Smooth muscle cell (in vitro differentiated cells): Measurements from ENCODE around the gene NIN. TPM values are rescaled to one million over a fixed set of nuclear protein-coding genes. Genes with fewer than 3 reads are reported as not detected.
"Not testable (repeated sequence)": the region's sequence is repeated elsewhere in the genome, so short reads cannot be mapped to it uniquely, and the experiment has no call there.

Experiments
- DNase-seq: peaks from one replicate; lab custom pipeline; 2025; ENCODE audit not compliant: unreplicated experiment; lab: John Stamatoyannopoulos, UW
- H2AFZ ChIP-seq: fragments of 200-600 bp; sonication (generic); 2 replicates; pipeline ENCODE4 v1.6.0; 2016; ENCODE audit warnings: antibody characterized with exemption, low read depth, mild to moderate bottlenecking
- H3F3A ChIP-seq: fragments of 200-600 bp; sonication (generic); 2 replicates; pipeline ENCODE4 v1.6.0; 2017; ENCODE audit warnings: antibody characterized with exemption, low read depth
- H3K27ac ChIP-seq: fragments of 200-600 bp; sonication (generic); 2 replicates; pipeline ENCODE4 v1.5.1; 2016; ENCODE audit warnings: low read depth, mild to moderate bottlenecking
- H3K27me3 ChIP-seq: fragments of 200-600 bp; sonication (generic); 2 replicates; pipeline ENCODE4 v1.6.1; 2016; ENCODE audit warnings: low read depth, mild to moderate bottlenecking
- H3K36me3 ChIP-seq: fragments of 200-600 bp; sonication (generic); 2 replicates; pipeline ENCODE4 v1.5.1; 2016; ENCODE audit warnings: low read depth
- H3K4me1 ChIP-seq: fragments of 200-600 bp; sonication (generic); 2 replicates; pipeline ENCODE4 v1.5.1; 2016; ENCODE audit warnings: low read depth
- H3K4me2 ChIP-seq: fragments of 200-600 bp; sonication (generic); 2 replicates; pipeline ENCODE4 v1.6.0; 2016; ENCODE audit warnings: mild to moderate bottlenecking
- H3K4me3 ChIP-seq: fragments of 200-600 bp; sonication (generic); 2 replicates; pipeline ENCODE4 v1.5.1; 2016; ENCODE audit warnings: mild to moderate bottlenecking
- H3K79me2 ChIP-seq: fragments of 200-600 bp; sonication (generic); 2 replicates; pipeline ENCODE4 v1.6.0; 2016; ENCODE audit warnings: low read depth, mild to moderate bottlenecking
- H3K9ac ChIP-seq: fragments of 200-600 bp; sonication (generic); 2 replicates; pipeline ENCODE4 v1.6.0; 2016; ENCODE audit warnings: low read depth
- H3K9me3 ChIP-seq: fragments of 200-600 bp; sonication (generic); replicated peaks from 2 replicates; pipeline ENCODE4 v1.5.1; 2016; ENCODE audit warnings: low read depth
- H4K20me1 ChIP-seq: fragments of 200-600 bp; sonication (generic); 2 replicates; pipeline ENCODE4 v1.6.0; 2016; ENCODE audit warnings: low read depth
- CTCF ChIP-seq: fragments of 200-600 bp; sonication (generic); IDR thresholded peaks from 2 replicates; pipeline ENCODE4 v1.5.1; 2017; ENCODE audit warnings: borderline replicate concordance, mild to moderate bottlenecking, antibody characterized with exemption; ENCODE audit not compliant: insufficient read depth, poor library complexity, severe bottlenecking
- WGBS: methylation state at CpG from one replicate; pipeline ENCODE4 v1.1.7; 2016; ENCODE audit warnings: low lambda C conversion rate; 5-methylcytosine and 5-hydroxymethylcytosine counted together
- polyA plus RNA-seq: library from polyadenylated mRNA; unstranded; fragments of >200 nt; fragmentation: Nextera tagmentation; extraction: Ambion mirVana; gene quantifications from 2 replicates; pipeline ENCODE4 v1.2.1, GENCODE V29; 2016
- total RNA-seq: library from RNA; depleted of rRNA; stranded (reverse); fragments of >200 nt; gene quantifications from 2 replicates; pipeline ENCODE4 v1.2.3, GENCODE V29; 2014

Gene NIN
- total and polyA plus RNA-seq, 2 experiments from 2014 or later = 7.5 to 14.9 TPM

- Histone ChIP-seq H3K79me2 (peaks cover 53% of the 10 kb centered on the region), H3K27me3 (no peaks in the 10 kb centered on the region), H3F3A (peaks cover 8% of the 10 kb centered on the region), H3K4me3 (no peak overlapping the region), H3K36me3 (no peaks in the 10 kb centered on the region), H3K4me2 (no peak overlapping the region), H3K9me3 (no peaks in the 10 kb centered on the region), H4K20me1 (peaks cover 56% of the 10 kb centered on the region), H3K27ac (no peak overlapping the region), H2AFZ (no peak overlapping the region), H3K4me1 (peaks cover 11% of the 10 kb centered on the region), H3K9ac (no peak overlapping the region)
- no peak for TF ChIP-seq CTCF
- no peak for DNase-seq
- 84% methylated on average over 13 of the region's 13 CpGs for WGBS
These were observed 9.2 kb downstream of the NIN start for GRCh38 chr14:50821510-50822464.

- Histone ChIP-seq H3K4me3 (no peak overlapping the region), H3K79me2 (peaks cover 46% of the 10 kb centered on the region), H3K27ac (no peak overlapping the region), H2AFZ (no peak overlapping the region), H3K4me2 (no peak overlapping the region), H3K9me3 (no peaks in the 10 kb centered on the region), H3F3A (peaks cover 12% of the 10 kb centered on the region), H3K36me3 (no peaks in the 10 kb centered on the region), H3K9ac (no peak overlapping the region), H3K27me3 (no peaks in the 10 kb centered on the region), H3K4me1 (peaks cover 11% of the 10 kb centered on the region), H4K20me1 (peaks cover 48% of the 10 kb centered on the region)
- DNase-seq = no peak
- WGBS = 87% methylated on average over 3 of the region's 3 CpGs
- no peak for TF ChIP-seq CTCF
These were observed 10.0 kb downstream of the NIN start for GRCh38 chr14:50820786-50821509.

DNA sequence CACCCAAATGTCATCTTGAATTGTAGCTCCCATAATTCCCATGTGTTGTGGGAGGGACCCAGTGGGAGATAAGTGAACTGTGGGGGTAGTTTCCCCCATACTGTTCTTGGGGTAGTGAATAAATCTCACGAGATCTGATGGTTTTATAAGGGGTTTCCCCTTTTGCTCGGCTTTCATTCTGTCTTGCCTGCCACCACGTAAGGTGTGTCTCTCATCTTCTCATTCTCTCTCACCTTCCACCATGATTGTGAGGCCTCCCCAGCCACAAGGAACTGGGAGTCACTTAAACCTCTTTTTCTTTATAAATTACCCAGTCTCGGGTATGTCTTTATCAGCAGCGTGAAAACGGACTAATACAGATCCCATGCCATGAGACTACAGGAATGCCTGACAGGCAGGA lies 11.7 kb downstream of the NIN start:
- H3K27me3 ChIP-seq, H3K9ac ChIP-seq, H3K4me2 ChIP-seq, H3K27ac ChIP-seq, H2AFZ ChIP-seq, H3K36me3 ChIP-seq, DNase-seq, H3K9me3 ChIP-seq, H3K4me3 ChIP-seq: not testable (repeated sequence)
- H3K79me2 ChIP-seq = peaks cover 37% of the 10 kb centered on the region
- H3K4me1 ChIP-seq = peaks cover 11% of the 10 kb centered on the region
- H3F3A ChIP-seq = peaks cover 12% of the 10 kb centered on the region
- 93% methylated on average over 6 of the region's 6 CpGs for WGBS
- H4K20me1 ChIP-seq = peaks cover 33% of the 10 kb centered on the region

GRCh38 chr14:50816395-50817047 lies 14.4 kb downstream of the NIN start:
- Histone ChIP-seq H3K4me1 (peaks cover 3% of the 10 kb centered on the region), H3K4me2 (peak overlapping the region; percentile 30), H3K9me3 (no peaks in the 10 kb centered on the region), H4K20me1 (peaks cover 5% of the 10 kb centered on the region), H3K27me3 (no peaks in the 10 kb centered on the region), H3K4me3 (no peak overlapping the region), H3F3A (peaks cover 8% of the 10 kb centered on the region), H3K36me3 (no peaks in the 10 kb centered on the region), H2AFZ (no peak overlapping the region), H3K27ac (peak overlapping the region; percentile 74), H3K9ac (peak overlapping the region; percentile 25), H3K79me2 (peaks cover 32% of the 10 kb centered on the region)
- DNase-seq = no peak
- no peak for TF ChIP-seq CTCF
- 35% methylated on average over 6 of the region's 6 CpGs for WGBS

DNA sequence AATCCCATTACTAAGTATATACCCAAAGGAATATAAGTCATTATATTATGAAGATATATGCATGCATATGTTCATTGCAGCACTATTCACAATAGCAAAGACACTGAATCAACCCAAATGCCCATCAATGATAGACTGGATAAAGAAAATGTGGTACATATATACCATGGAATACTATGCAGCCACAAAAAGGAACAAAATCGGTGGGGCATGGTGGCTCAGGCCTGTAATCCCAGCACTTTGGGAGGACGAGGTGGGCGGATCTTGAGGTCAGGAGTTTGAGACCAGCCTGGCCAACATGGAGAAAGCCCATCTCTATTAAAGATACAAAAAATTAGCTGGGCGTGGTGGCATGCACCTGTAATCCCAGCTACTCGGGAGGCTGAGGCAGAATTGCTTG lies 15.4 kb downstream of the NIN start:
- DNase-seq, H3K4me2 ChIP-seq, H3K36me3 ChIP-seq, H3K9ac ChIP-seq, H3K27me3 ChIP-seq, H4K20me1 ChIP-seq, H3F3A ChIP-seq, H3K4me3 ChIP-seq, H3K4me1 ChIP-seq, H2AFZ ChIP-seq, H3K9me3 ChIP-seq, H3K27ac ChIP-seq: not testable (repeated sequence)
- peaks cover 24% of the 10 kb centered on the region for H3K79me2 ChIP-seq
- WGBS = 96% methylated on average over 5 of the region's 5 CpGs
